ENCODE measurements around the gene CYGB.

DNA sequence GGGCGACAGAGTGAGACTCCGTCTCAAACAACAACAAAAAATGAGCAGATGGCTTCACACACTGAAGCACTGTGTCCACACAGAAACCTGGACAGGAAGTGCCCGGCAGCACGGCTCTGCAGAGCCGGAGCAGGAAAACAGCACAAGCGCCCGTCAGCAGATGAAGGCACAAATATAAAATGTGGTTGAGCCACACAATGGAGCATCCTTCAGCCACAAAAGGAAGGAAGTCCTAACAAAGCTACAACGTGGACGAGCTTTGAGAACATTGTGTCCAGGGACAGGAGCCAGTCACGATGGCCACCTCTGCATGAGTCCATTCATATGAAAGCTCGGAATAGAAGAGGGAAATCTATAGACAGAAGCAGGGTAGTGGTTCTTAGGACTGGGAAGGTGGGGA lies 51.9 kb downstream of the CYGB start:
- TF ChIP-seq RFX5 (IDR thresholded peaks at IDR 0.05; ENCODE audit: low read depth, low read length): no peak
- TF ChIP-seq, protein P1, sequence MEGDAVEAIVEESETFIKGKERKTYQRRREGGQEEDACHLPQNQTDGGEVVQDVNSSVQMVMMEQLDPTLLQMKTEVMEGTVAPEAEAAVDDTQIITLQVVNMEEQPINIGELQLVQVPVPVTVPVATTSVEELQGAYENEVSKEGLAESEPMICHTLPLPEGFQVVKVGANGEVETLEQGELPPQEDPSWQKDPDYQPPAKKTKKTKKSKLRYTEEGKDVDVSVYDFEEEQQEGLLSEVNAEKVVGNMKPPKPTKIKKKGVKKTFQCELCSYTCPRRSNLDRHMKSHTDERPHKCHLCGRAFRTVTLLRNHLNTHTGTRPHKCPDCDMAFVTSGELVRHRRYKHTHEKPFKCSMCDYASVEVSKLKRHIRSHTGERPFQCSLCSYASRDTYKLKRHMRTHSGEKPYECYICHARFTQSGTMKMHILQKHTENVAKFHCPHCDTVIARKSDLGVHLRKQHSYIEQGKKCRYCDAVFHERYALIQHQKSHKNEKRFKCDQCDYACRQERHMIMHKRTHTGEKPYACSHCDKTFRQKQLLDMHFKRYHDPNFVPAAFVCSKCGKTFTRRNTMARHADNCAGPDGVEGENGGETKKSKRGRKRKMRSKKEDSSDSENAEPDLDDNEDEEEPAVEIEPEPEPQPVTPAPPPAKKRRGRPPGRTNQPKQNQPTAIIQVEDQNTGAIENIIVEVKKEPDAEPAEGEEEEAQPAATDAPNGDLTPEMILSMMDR (IDR thresholded peaks at IDR 0.05 in 2 of 3, conservative IDR thresholded peaks at IDR 0.05 in 1 of 3; ENCODE audit: control insufficient read depth in 2 of 3, extremely low read depth in 1 of 3, insufficient read depth in 1 of 3, low read depth in 3 of 3, low read length in 3 of 3): no peak
- TF ChIP-seq NBN (IDR thresholded peaks at IDR 0.05): no peak
- no peak for TF ChIP-seq ATF7 (IDR thresholded peaks at IDR 0.05; ENCODE audit: low read depth)
- TF ChIP-seq POLR2A (IDR thresholded peaks at IDR 0.05; ENCODE audit: low read depth, low read length): no peak
- no peak for TF ChIP-seq EZH2 (IDR thresholded peaks at IDR 0.05; ENCODE audit: borderline replicate concordance, control insufficient read depth, low read depth, low read length)
- TF ChIP-seq, protein P2, sequence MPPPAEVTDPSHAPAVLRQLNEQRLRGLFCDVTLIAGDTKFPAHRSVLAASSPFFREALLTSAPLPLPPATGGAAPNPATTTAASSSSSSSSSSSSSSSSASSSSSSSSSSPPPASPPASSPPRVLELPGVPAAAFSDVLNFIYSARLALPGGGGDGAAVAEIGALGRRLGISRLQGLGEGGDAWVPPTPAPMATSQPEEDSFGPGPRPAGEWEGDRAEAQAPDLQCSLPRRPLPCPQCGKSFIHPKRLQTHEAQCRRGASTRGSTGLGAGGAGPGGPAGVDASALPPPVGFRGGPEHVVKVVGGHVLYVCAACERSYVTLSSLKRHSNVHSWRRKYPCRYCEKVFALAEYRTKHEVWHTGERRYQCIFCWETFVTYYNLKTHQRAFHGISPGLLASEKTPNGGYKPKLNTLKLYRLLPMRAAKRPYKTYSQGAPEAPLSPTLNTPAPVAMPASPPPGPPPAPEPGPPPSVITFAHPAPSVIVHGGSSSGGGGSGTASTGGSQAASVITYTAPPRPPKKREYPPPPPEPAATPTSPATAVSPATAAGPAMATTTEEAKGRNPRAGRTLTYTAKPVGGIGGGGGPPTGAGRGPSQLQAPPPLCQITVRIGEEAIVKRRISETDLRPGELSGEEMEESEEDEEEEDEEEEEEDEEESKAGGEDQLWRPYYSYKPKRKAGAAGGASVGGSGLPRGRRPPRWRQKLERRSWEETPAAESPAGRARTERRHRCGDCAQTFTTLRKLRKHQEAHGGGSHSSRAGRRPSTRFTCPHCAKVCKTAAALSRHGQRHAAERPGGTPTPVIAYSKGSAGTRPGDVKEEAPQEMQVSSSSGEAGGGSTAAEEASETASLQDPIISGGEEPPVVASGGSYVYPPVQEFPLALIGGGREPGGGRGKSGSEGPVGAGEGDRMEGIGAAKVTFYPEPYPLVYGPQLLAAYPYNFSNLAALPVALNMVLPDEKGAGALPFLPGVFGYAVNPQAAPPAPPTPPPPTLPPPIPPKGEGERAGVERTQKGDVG (CRISPR knock-in tag; IDR thresholded peaks at IDR 0.05): no peak
- no peak for TF ChIP-seq BMI1 (IDR thresholded peaks at IDR 0.05; ENCODE audit: borderline replicate concordance)
